GM19193 (cell line): ENCODE results near the gene GSTCD.

ENCODE experiments used
- POLR2A ChIP-seq: IDR thresholded peaks from 4 replicates; pipeline ENCODE4 v1.6.1; 2011; ENCODE audit not compliant: insufficient read depth, insufficient read length; ENCODE audit errors: extremely low read depth

GSTCD gene

GRCh38 chr4:105708181-105709080, at the start of gene GSTCD, which contains the start of gene INTS12:
Gene GSTCD (plus strand): TSS chr4:105708784. CDS start chr4:105717614, 8,830 bp downstream.
Gene INTS12 (minus strand): TSS chr4:105708689. CDS start chr4:105700005, 8,684 bp downstream.
- TF ChIP-seq POLR2A, result peak; percentile 90

GRCh38 chr4:105659190-105659589, 49.4 kb upstream of the GSTCD start:
- TF ChIP-seq POLR2A, result no peak

DNA sequence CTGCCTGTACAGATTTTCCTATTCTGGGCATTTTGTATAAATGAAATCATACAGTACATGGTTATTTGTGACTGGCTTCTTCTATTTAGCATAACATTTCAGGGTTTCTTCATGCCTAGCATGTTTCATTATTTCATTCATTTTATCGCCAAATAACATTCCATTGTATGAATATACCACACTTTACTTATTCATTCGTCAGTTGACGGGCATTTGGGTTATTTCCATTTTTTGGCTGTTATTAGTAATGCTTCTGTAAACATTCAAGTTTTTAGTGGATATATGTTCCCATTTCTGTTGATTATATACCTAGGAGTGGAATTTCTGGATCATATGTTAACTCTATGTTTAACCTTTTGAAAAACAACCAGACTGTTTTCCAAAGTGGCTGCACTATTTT, 47.6 kb upstream of the GSTCD start:
- TF ChIP-seq POLR2A, result no peak

- no peak for TF ChIP-seq POLR2A
Measured at GRCh38 chr4:105662935-105663675, 45.5 kb upstream of the GSTCD start.

GRCh38 chr4:105666693-105667092, 41.9 kb upstream of the GSTCD start:
- TF ChIP-seq POLR2A, result no peak

DNA sequence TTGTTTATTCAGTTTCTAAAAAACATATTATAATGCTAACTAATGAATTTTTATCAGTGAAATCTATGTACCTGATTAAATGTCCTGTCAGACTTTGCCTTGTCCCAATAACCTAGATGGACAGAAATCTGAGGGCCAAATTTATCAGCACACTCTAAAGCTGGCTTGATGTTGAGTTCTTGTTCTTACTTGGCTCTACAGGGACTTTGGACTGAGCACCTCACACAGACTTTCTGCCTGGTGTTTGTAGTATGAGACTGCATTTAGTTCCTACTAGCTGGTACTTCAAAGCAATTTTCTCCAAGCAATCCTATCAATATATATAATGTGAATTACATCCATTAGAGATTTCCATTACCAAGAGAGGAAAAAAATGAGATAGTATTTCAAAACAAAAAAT, 37.9 kb upstream of the GSTCD start:
- no peak for TF ChIP-seq POLR2A

GRCh38 chr4:105671301-105671700, 37.3 kb upstream of the GSTCD start:
- TF ChIP-seq POLR2A, result no peak

GRCh38 chr4:105674011-105674410, 34.6 kb upstream of the GSTCD start:
- no peak for TF ChIP-seq POLR2A

DNA sequence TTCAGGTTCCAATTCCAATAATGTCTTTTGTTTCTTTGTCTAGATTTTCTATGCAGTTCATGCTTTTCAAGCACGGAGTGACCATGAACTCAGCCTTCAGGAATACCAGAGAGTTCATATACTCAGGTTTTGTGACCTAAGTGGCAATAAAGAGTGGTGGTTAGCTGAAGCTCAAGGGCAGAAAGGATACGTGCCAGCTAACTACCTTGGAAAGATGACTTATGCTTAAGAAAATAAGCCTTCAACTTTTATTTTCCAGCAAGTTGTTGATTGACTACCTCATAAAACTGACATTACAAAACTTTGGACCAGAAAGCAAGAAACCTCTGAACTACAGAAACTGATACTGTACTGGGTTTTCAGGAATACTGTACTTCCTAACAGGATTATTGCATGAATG, 30.9 kb upstream of the GSTCD start:
- no peak for TF ChIP-seq POLR2A

- no peak for TF ChIP-seq POLR2A
Measured at GRCh38 chr4:105679186-105679585, 29.4 kb upstream of the GSTCD start.

- TF ChIP-seq POLR2A, result no peak
Measured at GRCh38 chr4:105683038-105683437, 25.5 kb upstream of the GSTCD start.

DNA sequence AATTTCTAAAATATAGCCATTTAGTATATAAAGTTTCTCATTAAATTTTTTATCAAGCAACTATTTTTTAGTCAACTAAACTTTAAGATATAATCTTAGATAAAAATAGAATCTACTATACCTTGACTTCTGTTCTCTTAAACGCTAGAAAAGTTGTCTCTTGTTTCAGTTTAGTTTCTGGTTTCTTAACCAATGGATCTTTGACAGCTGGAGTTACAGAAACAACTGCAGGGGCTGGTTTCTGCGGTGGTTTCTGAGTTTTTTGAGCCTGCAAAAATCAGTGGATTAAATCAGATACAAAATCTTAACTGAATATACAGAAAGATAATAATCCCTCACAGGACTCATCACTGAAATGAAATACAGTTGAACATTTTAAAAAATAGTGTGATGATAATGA, 22.0 kb upstream of the GSTCD start:
- no peak for TF ChIP-seq POLR2A

DNA sequence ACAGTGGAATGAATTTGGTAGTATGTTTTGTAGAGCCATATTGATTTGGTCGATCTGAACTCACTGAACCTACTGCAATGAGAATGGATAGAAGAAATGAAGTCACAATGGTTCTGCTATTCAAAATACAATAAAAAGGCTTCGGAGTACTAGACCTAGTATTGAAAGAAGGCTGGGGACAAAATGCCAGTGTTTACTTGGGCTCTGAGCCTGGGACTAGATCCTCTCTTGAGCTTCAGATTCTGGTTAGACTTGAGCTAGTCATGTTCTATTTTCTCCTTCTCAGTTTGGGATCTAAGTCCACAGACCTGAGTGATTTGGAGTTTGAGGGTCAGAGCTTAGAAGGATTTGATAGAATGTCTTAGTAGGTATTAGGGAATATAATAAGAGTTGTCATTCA, 10.0 kb upstream of the GSTCD start:
- TF ChIP-seq POLR2A, result no peak

GRCh38 chr4:105707782-105708180, 803 bp upstream of the GSTCD start:
- no peak for TF ChIP-seq POLR2A

DNA sequence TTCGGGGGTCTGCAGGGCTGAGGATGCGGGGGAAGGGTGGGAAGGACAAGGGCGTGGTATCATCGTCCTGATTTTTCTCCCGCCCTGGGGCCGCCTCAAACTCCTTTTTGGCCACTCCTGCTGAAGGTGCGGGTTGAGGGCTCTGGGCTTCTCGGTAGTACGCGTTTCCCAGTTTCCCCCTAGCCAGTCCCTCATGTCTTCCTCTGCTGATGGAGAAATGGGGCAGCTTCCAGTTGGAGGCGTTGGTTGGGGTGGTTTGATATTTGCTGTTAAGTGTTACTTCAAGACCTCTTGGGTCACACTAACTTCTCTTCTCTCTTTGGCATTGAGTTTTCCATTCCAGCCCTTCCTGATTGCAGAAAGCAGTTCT, 482 bp downstream of the GSTCD start:
- no peak for TF ChIP-seq POLR2A
